ENCODE data around the gene TECR.
"Not testable (repeated sequence)": the region's sequence is repeated elsewhere in the genome, so short reads cannot be mapped to it uniquely, and the experiment has no call there.

Gene TECR

GRCh38 chr19:14599548-14600147 lies 70.3 kb downstream of the TECR start:
- DNase-seq = no peak

- DNase-seq = no peak
Measured at GRCh38 chr19:14603990-14604387, 74.6 kb downstream of the TECR start.

GRCh38 chr19:14606627-14607026 lies 77.2 kb downstream of the TECR start:
- DNase-seq = no peak

- DNase-seq = no peak
Measured at GRCh38 chr19:14611051-14611450, 81.7 kb downstream of the TECR start.

- DNase-seq = not testable (repeated sequence)
Measured at GRCh38 chr19:14612242-14612641, 82.8 kb downstream of the TECR start.

GRCh38 chr19:14612657-14613056 lies 83.3 kb downstream of the TECR start:
- DNase-seq = no peak

- DNase-seq = not testable (repeated sequence)
Measured at GRCh38 chr19:14613399-14614098, 84.2 kb downstream of the TECR start.

GRCh38 chr19:14614099-14614412 lies 84.7 kb downstream of the TECR start:
- DNase-seq = peak; percentile 14

Measured in CD4-positive, alpha-beta T cell treated with Interleukin-21 for 1 hour (primary cell).